HepG2 (cell line): ENCODE data around the gene NMRAL1. TPM values are rescaled to one million over a fixed set of nuclear protein-coding genes. Genes with fewer than 3 reads are reported as not detected.

Experiments used
- AHR ChIP-seq: IDR thresholded peaks from 2 replicates; pipeline ENCODE4 v1.6.1; 2018; ENCODE audit warnings: missing genetic modification reagents, missing compliant biosample characterization
- CBX2 ChIP-seq, 2 experiments: fragments of 200-600 bp in 1 of 2; sonication (generic); formaldehyde crosslinking in 1 of 2; IDR thresholded peaks; 2 replicates each; pipeline versions ENCODE4 v1.7.0 to v1.8.1; 2018 to 2022; ENCODE audit warnings: low read depth in 2 of 2, low read length in 1 of 2, mild to moderate bottlenecking in 1 of 2, missing genetic modification reagents in 1 of 2
- ELF4 ChIP-seq: sonication (generic); formaldehyde crosslinking; IDR thresholded peaks from 2 replicates; pipeline ENCODE4 v1.5.0; 2020; ENCODE audit warnings: missing genetic modification reagents, mild to moderate bottlenecking, moderate library complexity, borderline replicate concordance
- ERF ChIP-seq: IDR thresholded peaks from 2 replicates; pipeline ENCODE4 v1.6.1; 2018; ENCODE audit warnings: missing biosample characterization, missing genetic modification reagents
- GZF1 ChIP-seq: sonication (generic); formaldehyde crosslinking; IDR thresholded peaks from 2 replicates; pipeline ENCODE4 v1.5.1; 2020; ENCODE audit warnings: mild to moderate bottlenecking, missing genetic modification reagents
- HMGA1 ChIP-seq: sonication (generic); formaldehyde crosslinking; conservative IDR thresholded peaks from 2 replicates; pipeline ENCODE4 v1.4.0; 2020; ENCODE audit warnings: missing genetic modification reagents
- KDM6A ChIP-seq: IDR thresholded peaks from 2 replicates; pipeline ENCODE4 v1.6.1; 2016; ENCODE audit warnings: low read depth
- MZF1 ChIP-seq: sonication (generic); formaldehyde crosslinking; IDR thresholded peaks from 2 replicates; pipeline ENCODE4 v1.8.1; 2023; ENCODE audit warnings: mild to moderate bottlenecking, missing genetic modification reagents, borderline replicate concordance
- NONO ChIP-seq, 2 experiments: fragments of 450-650 bp in 1 of 2; sonication (generic) in 1 of 2; formaldehyde crosslinking in 1 of 2; IDR thresholded peaks in 1 of 2; conservative IDR thresholded peaks in 1 of 2; 2 replicates each; pipeline versions ENCODE4 v1.6.1 to v1.8.0; 2017 to 2022; ENCODE audit warnings: mild to moderate bottlenecking in 1 of 2, missing genetic modification reagents in 1 of 2, moderate library complexity in 1 of 2
- RARA ChIP-seq: IDR thresholded peaks from 2 replicates; pipeline ENCODE4 v1.6.1; 2016; ENCODE audit warnings: missing genetic modification reagents, missing compliant biosample characterization
- SAFB2 ChIP-seq: sonication (generic); formaldehyde crosslinking; IDR thresholded peaks from 2 replicates; pipeline ENCODE4 v1.5.1; 2020; ENCODE audit warnings: missing genetic modification reagents, low read depth, mild to moderate bottlenecking, borderline replicate concordance
- SMYD3 ChIP-seq: sonication (generic); formaldehyde crosslinking; IDR thresholded peaks from 2 replicates; pipeline ENCODE4 v1.8.1; 2023; ENCODE audit warnings: mild to moderate bottlenecking, missing genetic modification reagents
- SOX13 ChIP-seq, 3 experiments: fragments of 450-650 bp in 1 of 3; sonication (generic) in 1 of 3; formaldehyde crosslinking in 1 of 3; IDR thresholded peaks in 2 of 3; conservative IDR thresholded peaks in 1 of 3; 2 replicates each; pipeline versions ENCODE4 v1.5.0 to v1.6.1; 2016 to 2020; ENCODE audit warnings: antibody characterized with exemption in 1 of 3, mild to moderate bottlenecking in 1 of 3, missing compliant biosample characterization in 1 of 3, missing genetic modification reagents in 1 of 3, moderate library complexity in 1 of 3
- TCF12 ChIP-seq, 2 experiments: fragments of 450-650 bp in 1 of 2; sonication (generic) in 1 of 2; formaldehyde crosslinking in 1 of 2; IDR thresholded peaks; 2 replicates each; pipeline versions ENCODE4 v1.6.1 to v1.8.0; 2017 to 2022; ENCODE audit warnings: antibody characterized with exemption in 1 of 2, mild to moderate bottlenecking in 1 of 2, missing genetic modification reagents in 1 of 2, moderate library complexity in 1 of 2
- ZFP36 ChIP-seq: fragments of 150-350 bp; IDR thresholded peaks from 2 replicates; pipeline ENCODE4 v1.6.1; 2018; ENCODE audit warnings: borderline replicate concordance, low read length, low read depth; ENCODE audit not compliant: partially characterized antibody
- ZMYM2 ChIP-seq: sonication (generic); formaldehyde crosslinking; IDR thresholded peaks from 2 replicates; pipeline ENCODE4 v1.8.0; 2022; ENCODE audit warnings: mild to moderate bottlenecking, missing genetic modification reagents
- ZNF282 ChIP-seq: fragments of 450-650 bp; IDR thresholded peaks from 2 replicates; pipeline ENCODE4 v1.6.1; 2018; ENCODE audit not compliant: partially characterized antibody
- ZNF292 ChIP-seq: sonication (generic); formaldehyde crosslinking; IDR thresholded peaks from 2 replicates; pipeline ENCODE4 v1.8.1; 2022; ENCODE audit warnings: mild to moderate bottlenecking, low read depth, missing genetic modification reagents, borderline replicate concordance
- ZNF713 ChIP-seq: sonication (generic); formaldehyde crosslinking; IDR thresholded peaks from 2 replicates; pipeline ENCODE4 v1.4.0; 2020; ENCODE audit warnings: mild to moderate bottlenecking, missing genetic modification reagents
- polyA plus RNA-seq, 8 experiments: library from polyadenylated mRNA; depleted of rRNA in 3 of 8; stranded (reverse) in 7 of 8; unstranded in 1 of 8; fragments of >200 nt; fragmentation: Illumina TruSeq in 4 of 8; extraction: Trizol in 4 of 8; gene quantifications; 2 replicates each; pipeline versions ENCODE4 v1.2.1 to v1.2.3, GENCODE V29; 2011 to 2016; ENCODE audit warnings: low read depth in 4 of 8, missing spikeins in 1 of 8, mixed read lengths in 1 of 8; ENCODE audit not compliant: insufficient read depth in 1 of 8
- total RNA-seq, 5 experiments: library from RNA; depleted of rRNA; stranded (reverse); fragments of >200 nt; fragmentation: Illumina TruSeq; extraction: Trizol; gene quantifications; 2 replicates each; pipeline ENCODE4 v1.2.3, GENCODE V29; 2016; ENCODE audit warnings: low read depth in 1 of 5
- TF ChIP-seq, protein P1 (sequence below): sonication (generic); formaldehyde crosslinking; IDR thresholded peaks from 2 replicates; pipeline ENCODE4 v1.4.0; 2020; ENCODE audit warnings: mild to moderate bottlenecking, missing genetic modification reagents
- TF ChIP-seq, protein P2 (sequence below): sonication (generic); formaldehyde crosslinking; IDR thresholded peaks from 2 replicates; pipeline ENCODE4 v1.8.1; 2023; ENCODE audit warnings: mild to moderate bottlenecking, moderate library complexity, missing genetic modification reagents
- TF ChIP-seq, protein P3 (sequence below): sonication (generic); formaldehyde crosslinking; IDR thresholded peaks from 2 replicates; pipeline ENCODE4 v1.4.0; 2020; ENCODE audit warnings: mild to moderate bottlenecking, missing genetic modification reagents

NMRAL1 gene
- total and polyA plus RNA-seq, 2 of the 13 experiments (the other 11 are each of a cell fraction or from before 2014, with no cell fraction given) = 30.8 to 33.1 TPM

DNA sequence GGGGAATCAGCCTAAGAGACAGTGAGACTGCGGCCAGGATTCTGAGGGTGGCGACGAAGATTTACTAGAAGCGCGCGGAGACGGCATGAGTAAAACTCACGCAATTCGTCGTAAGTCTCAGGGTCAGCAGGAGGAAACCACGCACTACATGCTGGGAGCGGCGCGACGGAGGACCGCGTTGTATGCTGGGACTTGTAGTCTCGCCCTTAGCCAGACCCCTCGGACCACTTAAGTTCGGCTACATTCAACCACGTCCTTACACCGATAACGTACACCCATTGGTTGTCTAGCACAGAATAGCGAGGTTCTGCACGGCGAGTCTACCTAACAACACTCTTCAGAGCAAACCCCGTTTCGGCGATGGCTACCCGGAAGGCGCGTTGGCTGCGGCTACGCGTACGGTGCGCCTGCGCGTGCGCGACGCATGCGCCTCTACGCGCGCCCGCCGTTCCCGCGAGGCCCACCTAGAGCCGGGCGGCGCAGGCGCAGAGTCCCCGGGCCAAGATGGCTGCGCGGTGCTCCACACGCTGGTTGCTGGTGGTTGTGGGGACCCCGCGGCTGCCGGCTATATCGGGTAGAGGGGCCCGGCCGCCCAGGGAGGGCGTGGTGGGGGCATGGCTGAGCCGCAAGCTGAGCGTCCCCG lies 48.9 kb downstream of the NMRAL1 start, which contains the start of gene DNAJA3 (continued):
- TF ChIP-seq ELF4 (CRISPR knock-in tag) (no peak; the same call in 1 of the 2 replicates), TCF12 (IDR thresholded peaks at IDR 0.05) (no peak), TCF12 (CRISPR knock-in tag; IDR thresholded peaks at IDR 0.05) (peak; percentile 14; the same call in 1 of the 2 replicates), ZFP36 (no peak), ZNF713 (CRISPR knock-in tag) (no peak), SOX13 (IDR thresholded peaks at IDR 0.05) (no peak), SOX13 (CRISPR knock-in tag; conservative IDR thresholded peaks at IDR 0.05 in 1 of 2, IDR thresholded peaks at IDR 0.05 in 1 of 2) (no peak), NONO (IDR thresholded peaks at IDR 0.05) (no peak), NONO (CRISPR knock-in tag; conservative IDR thresholded peaks at IDR 0.05) (no peak; the same call in 1 of the 2 replicates), SAFB2 (CRISPR knock-in tag) (no peak), ZNF282 (no peak), KDM6A (CRISPR knock-in tag) (no peak), ZMYM2 (CRISPR knock-in tag) (no peak), CBX2 (IDR thresholded peaks at IDR 0.05; ENCODE audit: low read depth, low read length) (no peak), CBX2 (CRISPR knock-in tag; IDR thresholded peaks at IDR 0.05; ENCODE audit: low read depth) (peak; percentile 62; the same call in 1 of the 2 replicates), ERF (CRISPR knock-in tag) (no peak), ZNF292 (CRISPR knock-in tag) (no peak), AHR (CRISPR knock-in tag) (no peak), GZF1 (CRISPR knock-in tag) (no peak), SMYD3 (CRISPR knock-in tag) (no peak), RARA (peak; percentile 35), MZF1 (CRISPR knock-in tag) (no peak), HMGA1 (CRISPR knock-in tag) (no peak)
- TF ChIP-seq, protein P1, sequence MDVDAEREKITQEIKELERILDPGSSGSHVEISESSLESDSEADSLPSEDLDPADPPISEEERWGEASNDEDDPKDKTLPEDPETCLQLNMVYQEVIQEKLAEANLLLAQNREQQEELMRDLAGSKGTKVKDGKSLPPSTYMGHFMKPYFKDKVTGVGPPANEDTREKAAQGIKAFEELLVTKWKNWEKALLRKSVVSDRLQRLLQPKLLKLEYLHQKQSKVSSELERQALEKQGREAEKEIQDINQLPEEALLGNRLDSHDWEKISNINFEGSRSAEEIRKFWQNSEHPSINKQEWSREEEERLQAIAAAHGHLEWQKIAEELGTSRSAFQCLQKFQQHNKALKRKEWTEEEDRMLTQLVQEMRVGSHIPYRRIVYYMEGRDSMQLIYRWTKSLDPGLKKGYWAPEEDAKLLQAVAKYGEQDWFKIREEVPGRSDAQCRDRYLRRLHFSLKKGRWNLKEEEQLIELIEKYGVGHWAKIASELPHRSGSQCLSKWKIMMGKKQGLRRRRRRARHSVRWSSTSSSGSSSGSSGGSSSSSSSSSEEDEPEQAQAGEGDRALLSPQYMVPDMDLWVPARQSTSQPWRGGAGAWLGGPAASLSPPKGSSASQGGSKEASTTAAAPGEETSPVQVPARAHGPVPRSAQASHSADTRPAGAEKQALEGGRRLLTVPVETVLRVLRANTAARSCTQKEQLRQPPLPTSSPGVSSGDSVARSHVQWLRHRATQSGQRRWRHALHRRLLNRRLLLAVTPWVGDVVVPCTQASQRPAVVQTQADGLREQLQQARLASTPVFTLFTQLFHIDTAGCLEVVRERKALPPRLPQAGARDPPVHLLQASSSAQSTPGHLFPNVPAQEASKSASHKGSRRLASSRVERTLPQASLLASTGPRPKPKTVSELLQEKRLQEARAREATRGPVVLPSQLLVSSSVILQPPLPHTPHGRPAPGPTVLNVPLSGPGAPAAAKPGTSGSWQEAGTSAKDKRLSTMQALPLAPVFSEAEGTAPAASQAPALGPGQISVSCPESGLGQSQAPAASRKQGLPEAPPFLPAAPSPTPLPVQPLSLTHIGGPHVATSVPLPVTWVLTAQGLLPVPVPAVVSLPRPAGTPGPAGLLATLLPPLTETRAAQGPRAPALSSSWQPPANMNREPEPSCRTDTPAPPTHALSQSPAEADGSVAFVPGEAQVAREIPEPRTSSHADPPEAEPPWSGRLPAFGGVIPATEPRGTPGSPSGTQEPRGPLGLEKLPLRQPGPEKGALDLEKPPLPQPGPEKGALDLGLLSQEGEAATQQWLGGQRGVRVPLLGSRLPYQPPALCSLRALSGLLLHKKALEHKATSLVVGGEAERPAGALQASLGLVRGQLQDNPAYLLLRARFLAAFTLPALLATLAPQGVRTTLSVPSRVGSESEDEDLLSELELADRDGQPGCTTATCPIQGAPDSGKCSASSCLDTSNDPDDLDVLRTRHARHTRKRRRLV = peak; percentile 64; the same call in 1 of the 2 replicates
- TF ChIP-seq, protein P2, sequence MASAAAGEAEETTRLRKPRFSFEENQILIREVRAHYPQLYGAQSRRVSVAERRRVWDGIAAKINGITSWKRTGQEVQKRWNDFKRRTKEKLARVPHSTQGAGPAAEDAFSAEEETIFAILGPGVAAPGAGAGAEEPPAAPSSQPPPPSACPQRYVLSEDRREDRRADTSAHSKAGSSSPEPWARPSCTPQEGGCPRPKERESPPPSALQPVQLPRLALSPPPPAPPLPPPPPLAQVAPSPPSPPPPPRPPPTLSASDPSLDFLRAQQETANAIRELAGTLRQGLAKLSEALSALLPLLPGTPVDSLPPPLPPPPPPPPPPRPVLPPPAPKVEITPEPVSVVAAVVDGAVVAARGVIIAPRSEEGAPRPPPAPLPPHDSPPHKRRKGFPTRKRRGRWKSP (CRISPR knock-in tag) = peak; percentile 48; the same call in 1 of the 2 replicates
- TF ChIP-seq, protein P3, sequence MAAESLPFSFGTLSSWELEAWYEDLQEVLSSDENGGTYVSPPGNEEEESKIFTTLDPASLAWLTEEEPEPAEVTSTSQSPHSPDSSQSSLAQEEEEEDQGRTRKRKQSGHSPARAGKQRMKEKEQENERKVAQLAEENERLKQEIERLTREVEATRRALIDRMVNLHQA (CRISPR knock-in tag) = 0 out of 2 replicates have a peak, but pooled peaks have one; percentile 74
